ENCODE measurements around the gene HSPA1A.
"Not testable (repeated sequence)": the region's sequence is repeated elsewhere in the genome, so short reads cannot be mapped to it uniquely, and the experiment has no call there.

HSPA1A gene

DNA sequence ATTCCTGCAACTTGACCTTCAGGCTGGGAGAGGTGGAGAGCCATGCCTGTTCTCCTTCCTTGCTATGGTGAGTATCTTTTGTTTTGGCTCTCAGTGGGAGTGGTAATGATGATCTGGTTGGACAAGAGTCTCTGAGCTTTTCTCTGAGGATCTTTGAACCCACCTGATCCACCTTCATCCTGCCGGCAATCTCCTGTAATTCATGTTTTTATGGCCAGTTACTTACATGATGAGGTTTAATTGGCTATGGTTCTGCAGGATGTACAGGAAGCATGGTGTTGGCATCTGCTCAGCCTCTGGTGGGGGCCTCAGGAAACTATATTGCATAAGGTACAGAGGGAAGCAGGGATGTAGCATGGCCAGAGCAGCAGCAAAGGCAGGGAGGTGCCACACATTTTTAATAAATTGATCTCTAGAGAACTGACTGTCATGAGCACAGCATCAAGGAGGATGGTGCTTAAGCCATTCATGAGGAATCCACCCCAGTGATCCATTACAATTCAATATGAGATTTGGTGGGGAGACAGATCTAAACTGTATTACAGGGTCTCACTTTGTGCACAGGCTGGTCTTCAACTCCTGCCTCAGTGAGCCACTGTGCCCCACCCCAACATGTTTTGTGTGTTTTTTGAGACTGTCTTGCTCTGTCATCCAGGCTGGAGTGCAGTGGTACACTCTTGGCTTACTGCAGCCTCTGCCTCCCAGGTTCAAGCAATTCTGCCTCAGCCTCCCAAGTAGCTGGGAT is 22.2 kb downstream of the HSPA1A start:
- no peak for DNase-seq

DNA sequence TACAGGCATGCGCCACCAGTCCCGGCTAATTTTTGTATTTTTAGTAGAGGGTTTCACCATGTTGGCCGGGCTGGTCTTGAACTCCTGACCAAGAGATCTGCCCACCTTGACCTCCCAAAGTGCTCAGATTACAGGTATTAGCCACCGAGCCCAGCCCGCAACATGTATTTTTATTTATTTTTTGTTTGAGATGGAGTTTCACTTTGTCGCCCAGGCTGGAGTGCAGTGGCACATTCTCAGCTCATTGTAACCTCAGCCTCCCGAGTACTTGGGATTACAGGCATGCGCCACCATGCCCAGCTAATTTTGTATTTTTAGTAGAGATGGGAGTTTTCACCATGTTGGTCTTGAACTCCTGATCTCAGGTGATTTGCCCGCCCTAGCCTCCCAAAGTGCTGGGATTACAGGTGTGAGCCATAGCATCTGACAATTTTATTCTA is 22.8 kb downstream of the HSPA1A start:
- DNase-seq, result not testable (repeated sequence)

DNA sequence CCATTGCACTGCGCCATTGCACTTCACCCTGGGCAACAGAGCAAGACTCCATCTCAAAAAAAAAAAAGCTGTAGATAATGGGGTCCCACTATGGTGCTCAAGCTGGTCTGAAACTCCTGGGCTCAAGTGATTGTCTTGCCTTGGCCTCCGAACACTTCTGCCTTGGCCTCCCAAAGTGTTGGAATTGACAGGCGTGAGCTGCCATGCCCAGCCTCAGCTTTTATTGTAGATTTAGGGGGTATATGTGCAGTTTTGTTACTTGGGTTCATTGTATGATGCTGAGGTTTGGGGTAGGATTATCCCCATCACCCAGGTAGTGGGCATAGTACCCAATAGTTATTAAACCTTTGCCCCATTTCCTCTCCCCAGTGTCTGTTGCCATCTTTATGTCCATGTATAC is 23.6 kb downstream of the HSPA1A start:
- DNase-seq, result no peak

DNA sequence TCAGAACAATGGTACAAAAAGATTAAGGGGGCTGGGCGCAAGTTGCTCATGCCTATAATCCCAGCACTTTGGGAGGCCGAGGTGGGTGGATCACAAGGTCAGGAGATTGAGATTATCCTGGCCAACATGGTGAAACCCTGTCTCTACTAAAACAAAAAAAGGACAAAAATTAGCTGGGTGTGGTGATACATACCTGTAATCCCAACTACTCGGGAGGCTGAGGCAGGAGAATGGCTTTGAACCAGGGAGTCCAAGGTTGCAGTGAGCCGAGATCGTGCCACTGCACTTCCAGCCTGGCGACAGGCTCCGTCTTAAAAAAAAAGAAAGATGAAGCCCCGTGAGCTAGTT is 24.4 kb downstream of the HSPA1A start:
- DNase-seq, result not testable (repeated sequence)

DNA sequence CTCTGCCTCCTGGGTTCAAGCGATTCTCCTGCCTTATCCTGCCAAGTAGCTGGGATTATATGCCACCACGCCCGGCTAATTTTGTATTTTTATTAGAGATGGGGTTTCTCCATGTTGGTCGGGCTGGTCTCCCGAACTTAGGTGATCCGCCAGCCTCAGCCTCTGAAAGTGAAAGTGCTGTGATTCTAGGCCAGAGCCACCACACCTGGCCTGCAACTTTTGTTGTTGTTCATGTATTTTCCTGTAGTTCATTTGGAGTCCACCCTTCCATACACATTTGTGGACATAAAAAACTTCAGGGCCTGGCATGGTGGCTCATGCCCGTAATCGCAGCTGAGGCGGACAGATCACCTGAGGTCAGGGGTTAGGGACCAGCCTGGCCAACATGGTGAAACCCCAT is 26.7 kb downstream of the HSPA1A start:
- DNase-seq, result no peak

DNA sequence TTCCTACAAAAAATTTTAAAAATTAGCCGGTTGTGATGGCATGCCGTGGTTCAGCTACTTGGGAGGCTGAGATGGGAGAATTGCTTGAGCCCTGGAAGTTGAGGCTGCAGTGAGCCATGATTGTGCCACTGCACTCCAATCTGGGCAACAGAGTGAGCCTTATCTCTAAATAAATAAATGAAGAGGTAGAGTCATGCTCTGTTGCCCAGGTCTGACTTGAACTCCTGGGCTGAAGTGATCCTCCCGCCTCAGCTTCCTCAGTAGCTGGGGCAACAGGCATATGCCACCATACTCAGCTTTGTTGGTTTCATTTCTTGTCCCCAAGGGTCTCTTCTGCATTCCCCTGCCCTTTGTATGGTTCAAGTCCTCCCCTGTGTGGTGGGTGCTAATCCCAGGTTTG is 29.2 kb downstream of the HSPA1A start:
- DNase-seq, result no peak

DNA sequence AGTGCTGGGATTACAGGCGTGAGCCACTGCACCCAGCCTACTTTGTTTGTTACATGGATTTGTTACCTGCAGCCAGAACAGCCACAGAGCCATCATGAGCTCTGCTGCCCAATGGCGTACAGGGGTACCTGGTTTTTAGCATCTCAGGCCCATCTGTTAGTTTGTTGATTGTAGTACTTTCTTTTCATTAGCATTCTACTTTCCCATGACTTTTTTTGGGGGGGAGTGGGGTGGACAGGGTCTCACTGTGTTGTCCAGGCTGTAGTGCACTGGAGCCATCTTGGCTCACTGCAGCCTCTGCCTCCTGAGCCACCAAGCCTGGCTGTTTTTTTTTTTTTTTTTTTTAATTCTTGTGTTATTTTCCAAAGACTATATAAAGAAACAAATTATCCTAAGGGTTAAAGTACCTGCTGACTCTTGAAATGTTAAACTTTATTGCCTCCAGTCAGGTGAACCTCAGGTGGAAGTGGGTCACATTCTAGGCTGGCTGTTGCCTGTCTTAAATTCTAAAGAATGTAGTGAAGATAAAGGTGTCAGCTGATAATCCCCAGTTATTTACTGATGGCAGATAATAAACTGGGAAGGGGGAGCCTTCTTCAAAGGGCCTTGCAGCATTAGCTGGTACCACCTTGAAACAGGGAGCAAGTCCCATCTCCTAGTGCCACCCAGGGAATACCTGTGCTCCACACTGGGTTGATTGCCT is 32.1 kb downstream of the HSPA1A start:
- no peak for DNase-seq

DNA sequence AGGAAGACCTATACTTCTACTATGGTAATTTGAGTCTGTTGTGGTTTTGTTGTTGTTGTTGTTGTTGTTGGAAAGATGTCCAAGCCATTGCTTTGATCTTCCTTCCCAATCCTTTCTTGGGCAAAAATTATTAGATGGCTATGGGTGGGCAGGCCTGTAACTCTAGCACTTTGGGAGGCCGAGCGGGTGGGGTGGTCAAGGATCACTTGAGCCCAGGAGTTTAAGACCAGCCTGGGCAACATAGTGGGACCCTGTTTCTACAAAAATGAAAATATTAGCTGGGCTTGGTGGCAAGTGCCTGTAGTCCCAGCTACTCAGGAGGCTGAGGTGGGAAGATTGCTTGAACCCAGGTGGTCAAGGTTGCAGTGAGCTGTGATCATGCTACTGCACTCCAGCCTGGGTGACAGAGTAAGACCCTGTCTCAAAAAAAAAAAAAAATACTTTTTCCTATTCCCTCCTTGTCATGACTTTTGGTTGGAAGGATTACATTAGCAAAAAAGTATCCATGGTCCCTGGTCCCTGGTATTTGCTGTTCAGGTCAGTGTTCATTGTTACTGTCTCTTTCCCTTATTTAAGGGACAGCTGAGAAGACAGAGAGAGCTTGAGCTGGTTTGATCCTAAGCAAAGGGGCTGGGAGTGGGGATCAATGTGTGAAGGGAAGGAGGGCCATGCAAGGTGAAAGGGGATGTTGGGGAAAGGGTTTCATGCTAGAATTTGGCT is 35.6 kb downstream of the HSPA1A start:
- DNase-seq, result no peak

DNA sequence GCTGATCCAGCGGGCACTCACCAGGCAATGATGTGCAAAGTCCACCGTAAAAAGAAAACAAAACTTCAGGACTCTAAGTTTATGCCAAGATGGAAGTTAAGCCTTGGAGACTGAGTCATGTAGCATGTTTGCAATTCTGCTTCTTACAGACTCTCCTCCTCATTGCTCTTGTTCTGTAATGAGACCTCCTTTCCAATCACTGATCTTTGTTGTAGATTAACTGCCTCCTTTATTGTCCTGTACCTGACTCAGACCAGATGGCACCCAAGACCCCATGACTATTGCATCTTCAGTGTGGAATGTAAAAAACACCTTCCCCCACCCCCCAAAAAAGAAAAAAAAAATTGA is 36.1 kb downstream of the HSPA1A start:
- no peak for DNase-seq

DNA sequence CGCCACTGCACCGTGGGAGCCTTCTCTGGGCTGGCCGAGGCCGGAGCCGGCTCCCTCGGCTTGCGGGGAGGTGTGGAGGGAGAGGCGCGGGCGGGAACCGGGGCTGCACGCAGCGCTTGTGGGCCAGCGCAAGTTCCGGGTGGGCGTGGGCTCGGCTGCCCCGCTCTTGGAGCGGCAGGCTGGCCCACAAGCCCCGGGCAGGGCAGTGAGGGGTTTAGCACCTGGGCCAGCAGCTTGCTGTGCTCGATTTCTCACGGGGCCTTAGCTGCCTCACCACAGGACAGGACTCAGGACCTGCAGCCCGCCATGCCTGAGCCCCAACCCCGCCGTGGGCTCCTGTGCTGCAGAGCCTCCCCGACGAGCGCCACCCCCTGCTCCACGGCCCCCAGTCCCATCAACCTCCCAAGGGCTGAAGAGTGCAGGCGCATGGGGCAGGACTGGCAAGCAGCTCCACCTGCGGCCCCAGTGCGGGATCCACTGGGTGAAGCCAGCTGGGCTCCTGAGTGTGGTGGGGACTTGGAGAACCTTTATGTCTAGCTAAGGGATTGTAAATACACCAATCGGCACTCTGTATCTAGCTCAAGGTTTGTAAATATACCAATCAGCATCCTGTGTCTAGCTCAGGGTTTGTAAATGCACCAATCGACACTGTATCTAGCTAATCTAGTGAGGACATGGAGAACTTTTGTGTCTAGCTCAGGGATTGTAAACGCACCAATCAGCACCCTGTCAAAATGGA is 36.8 kb downstream of the HSPA1A start:
- DNase-seq, result not testable (repeated sequence)

DNA sequence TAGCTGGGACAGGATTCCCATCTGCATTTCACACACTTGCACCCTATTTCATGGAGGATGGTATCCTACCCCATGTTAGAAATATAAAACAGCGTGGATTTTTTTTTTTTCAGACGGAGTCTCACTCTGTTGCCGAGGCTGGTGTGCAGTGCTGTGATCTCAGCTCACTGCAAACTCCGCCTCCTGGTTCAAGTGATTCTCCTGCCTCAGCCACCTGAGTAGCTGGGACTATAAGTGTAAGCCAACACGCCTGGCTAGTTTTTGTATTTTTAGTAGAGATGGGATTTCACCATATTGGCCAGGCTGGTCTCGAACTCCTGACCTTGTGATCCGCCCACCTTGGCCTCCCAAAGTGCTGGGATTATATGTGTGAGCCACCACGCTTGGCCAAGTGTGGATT is 42.4 kb downstream of the HSPA1A start:
- DNase-seq, result not testable (repeated sequence)

DNA sequence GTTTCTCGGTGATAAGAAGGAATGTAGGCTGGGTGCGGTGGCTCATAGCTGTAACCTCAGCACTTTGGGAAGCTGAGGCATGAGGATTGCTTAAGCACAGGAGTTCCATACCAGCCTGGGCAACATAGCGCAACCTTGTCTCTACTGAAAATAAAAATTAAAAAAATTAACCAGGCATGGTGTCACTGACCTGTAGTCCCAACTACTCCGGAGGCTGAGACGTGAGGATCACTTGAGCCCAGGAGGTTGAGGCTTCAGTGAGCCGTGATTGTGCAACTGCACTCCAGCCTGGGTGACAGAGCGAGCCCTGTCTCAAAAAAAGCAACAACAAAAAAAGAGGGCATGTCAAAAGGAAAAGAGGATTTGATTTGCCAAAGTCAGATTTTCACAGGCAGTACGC is 43.4 kb downstream of the HSPA1A start:
- DNase-seq, result no peak

DNA sequence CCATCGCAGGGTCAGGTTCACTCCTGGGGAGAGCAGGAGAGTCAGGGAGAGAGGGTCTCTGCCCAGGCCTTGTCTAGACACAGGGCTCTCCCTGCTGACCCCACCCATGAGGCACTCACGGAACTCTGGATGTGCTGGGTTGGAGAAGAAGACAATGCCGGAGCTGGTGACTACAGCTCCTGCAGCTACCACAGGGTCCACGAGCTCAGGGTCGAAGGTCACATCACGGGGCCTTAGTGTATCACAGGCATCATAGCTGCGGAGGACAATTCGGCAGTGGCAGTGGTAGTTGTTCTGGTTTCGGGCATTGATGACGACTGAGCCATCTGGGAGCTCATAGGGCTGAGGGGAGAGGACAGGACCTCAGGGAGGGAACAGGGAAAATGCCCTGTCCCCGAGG is 44.6 kb downstream of the HSPA1A start:
- no peak for DNase-seq

DNA sequence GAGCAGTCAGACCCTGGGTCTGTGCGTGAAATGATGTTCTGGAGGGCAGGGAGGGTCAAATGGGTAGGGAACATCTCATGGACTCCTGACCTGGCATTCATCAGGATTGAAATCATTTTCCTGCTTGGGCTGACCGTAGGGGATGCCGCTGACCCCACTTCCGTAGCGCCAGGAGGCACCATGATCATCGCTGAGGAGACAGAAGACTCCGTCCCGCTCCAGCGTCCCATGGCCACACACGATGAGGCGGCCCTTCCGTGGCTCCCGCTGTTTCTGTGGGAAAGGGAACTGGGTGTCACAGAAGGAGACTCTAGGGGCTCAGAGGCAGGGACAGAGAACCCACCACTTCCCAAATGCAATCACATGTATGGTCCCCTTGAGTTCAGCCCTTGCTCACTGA is 45.0 kb downstream of the HSPA1A start:
- no peak for DNase-seq

DNA sequence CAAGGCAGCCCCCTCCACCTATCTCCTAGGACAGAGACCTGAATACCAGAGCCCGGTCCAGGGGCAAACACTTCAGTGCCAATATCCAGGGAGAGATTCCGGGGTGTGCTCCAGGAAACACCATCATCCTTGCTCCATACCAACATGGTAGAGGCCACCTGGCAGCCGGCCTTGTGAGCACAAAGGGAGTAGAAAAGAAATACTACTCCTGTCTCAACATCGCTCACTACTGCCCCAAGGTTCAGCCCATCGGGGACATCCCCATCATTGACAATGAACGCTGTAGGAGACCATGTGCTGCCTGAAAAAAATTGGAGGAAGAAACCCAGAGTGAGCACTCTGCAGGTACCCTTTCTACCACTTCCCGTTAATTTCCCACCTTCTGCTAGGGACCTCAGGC is 45.8 kb downstream of the HSPA1A start:
- DNase-seq, result no peak

DNA sequence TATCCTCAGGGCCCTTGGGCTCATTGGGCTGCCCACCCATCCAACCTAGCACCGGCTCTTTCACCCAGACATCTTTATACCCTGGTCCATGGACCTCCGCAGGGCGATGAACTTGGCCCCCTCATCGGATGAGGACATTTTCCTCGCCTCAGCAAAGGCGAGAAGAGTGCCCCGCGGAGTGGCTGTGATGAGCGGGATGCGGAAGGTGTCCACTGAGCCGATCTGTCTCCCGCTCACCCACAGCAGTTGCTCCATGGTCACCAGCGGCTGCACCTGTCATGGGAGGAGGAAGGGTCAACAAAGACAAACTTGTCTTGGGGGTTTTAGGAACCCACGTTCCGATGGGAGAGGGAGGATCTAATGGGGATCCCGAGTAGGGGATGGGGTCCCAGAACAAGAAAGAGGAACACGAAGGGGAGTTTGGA is 46.6 kb downstream of the HSPA1A start:
- DNase-seq, result no peak

DNA sequence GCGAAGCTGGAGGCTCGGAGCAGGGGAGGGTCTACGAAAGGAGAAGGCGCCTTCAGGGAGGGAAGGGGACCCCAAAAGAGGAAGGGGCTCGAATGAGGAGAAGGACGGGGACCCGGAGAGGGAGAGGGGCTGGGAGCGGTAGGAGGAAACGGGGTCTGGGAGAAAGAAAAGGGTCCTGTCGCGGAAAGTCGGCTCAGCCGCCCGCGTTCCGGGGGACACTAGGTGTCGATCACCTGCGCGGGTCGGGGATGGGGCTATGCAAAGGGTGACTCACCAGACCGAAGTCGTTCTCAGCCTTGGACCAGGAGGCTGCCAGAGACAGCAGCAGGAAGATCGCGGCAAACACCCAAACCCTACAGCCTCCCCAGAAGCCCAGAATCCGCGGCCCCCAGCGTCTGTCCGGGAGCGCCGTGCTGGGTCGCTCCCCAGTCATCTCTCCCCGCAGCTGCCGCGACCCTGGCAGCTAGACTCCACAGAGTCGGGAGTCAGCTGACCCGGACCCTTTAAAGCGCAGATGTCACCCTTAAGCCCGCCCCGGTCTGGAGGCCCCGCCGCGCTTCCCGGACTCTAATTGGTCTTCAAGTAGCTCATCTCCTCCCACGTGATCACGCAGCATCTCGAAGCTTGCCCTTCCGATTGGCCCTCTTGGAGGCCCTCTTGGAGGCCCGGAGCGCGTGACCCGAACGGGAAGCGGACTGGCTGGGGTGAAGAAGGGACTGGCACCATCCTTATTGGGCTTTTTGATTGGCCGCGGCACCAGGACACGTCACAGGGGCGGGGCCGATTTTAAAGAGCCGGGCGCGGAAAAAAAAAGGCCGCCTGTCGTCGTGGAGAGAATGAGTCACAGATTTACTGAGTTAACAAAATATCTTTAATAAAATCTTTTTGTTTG is 47.2 kb downstream of the HSPA1A start, which contains the start of gene NEU1:
TSS of gene NEU1 (minus strand) at position 478 of the 892 bp plus-strand sequence. CDS start at position 433, 45 bp downstream.
- peak; percentile 100 for DNase-seq

DNA sequence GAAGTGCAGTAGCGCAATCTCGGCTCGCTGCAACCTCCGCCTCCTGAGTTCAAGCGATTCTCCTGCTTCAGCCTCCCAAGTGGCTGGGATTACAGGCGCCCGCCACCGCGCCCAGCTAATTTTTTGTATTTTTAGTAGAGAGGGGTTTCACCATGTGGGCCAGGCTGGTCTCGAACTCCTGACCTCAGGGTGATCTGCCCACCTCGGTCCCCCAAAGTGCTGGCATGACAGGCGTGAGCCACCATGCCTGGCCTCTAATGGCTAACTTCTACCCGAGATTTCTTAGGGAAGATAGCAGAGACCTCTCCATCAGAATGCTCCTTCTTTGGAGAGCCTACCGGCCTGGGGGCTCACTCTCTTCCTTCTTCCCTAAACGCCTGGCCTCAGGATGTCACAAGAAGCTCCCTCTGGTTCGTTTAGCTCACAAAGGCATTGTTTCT is 48.8 kb downstream of the HSPA1A start:
- not testable (repeated sequence) for DNase-seq

DNA sequence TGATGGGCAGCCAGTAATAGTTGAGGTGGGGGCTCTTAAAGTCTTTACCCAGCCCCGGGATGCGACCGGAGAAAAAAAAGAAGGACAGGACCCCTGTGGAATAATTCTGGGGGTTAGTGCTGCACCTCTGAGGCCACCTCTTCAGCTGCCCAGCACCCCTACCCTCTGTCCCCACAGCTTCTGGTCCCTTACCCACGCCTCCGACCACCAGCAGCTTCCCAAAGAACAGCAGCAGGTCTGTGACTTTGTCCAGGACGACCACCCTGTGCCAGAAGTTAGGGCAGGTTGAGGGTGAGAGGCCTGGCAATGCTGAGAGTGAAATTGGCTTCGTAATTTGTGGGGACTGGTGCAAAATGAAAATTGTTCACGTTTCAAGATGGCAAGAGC is 49.5 kb downstream of the HSPA1A start:
- no peak for DNase-seq

DNA sequence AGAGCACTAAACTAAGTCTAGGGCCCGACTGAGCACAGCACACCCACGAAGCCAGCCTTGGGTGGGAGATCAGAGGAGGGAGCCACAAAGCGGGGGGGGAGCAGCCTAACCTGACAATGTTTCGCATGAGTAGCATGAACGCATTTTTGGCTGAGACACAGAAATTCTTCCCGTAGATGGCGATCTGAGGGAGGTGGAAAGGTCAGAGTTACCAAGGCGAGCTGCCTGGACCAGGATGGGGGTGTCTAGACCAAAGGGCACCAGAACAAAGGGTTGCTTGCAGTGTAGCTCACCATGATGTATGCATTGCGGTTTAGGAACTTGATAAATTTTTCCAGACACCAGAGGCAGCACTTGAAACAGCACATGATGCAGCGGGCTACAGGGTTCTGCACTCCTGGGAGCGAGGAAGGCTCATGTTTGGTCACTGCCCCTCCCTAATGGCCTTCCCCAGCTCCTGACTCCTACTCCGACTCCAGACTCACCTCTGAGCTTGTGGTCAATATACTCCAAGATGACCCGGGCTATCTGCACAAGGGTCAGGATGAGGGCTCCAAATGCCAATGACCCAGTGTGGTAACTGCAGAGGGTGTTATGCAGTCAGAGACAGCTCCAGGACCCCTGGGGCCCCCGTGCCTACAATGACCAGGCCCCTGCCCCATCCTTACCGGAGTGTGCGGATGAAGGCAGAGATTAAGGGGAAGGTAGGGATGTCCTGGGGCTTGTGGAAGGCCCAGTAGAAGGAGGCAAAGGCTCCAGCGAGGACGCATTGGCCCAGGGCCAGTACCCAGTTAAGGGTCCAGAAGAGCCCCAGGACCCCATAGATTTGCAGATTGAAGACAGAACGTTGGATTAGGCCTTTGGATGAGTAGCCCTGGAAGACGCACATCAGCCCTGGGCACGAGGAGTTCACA is 50.1 kb downstream of the HSPA1A start:
- DNase-seq, result no peak
